ENCODE results near the gene KRTAP6-2. TPM values are rescaled to one million over a fixed set of nuclear protein-coding genes. Genes with fewer than 3 reads are reported as not detected.

The KRTAP6-2 gene
- total and polyA plus RNA-seq, 11 donors: not detected

GRCh38 chr21:30623362-30623761 is 24.7 kb upstream of the KRTAP6-2 start:
- TF ChIP-seq CTCF (IDR thresholded peaks at IDR 0.05): no peak
- no peak for TF ChIP-seq POLR2A (IDR thresholded peaks at IDR 0.05)
- ATAC-seq: no peak
- intact Hi-C loops (cut with DNase I): no loop called here
- no peak overlapping the region for H3K4me3 ChIP-seq
- no peaks in the 10 kb centered on the region for H3K27me3 ChIP-seq
- H3K27ac ChIP-seq: no peak overlapping the region
- H3K4me1 ChIP-seq: no peaks in the 10 kb centered on the region
- DNase-seq: no peak
- H3K36me3 ChIP-seq: no peaks in the 10 kb centered on the region
- H3K9me3 ChIP-seq: peaks cover 0 to 3% (median 0%) of the 10 kb centered on the region in 12 donors
- WGBS, 4 donors: 78 to 88% (median 84%) methylated on average over 3 of the region's 3 CpGs

- H3K9me3 ChIP-seq: peaks cover 0 to 2% (median 0%) of the 10 kb centered on the region in 12 donors
Observed at GRCh38 chr21:30620522-30620921, 21.8 kb upstream of the KRTAP6-2 start, which contains the start of gene KRTAP20-4. KRTAP20-4 (plus strand) TSS chr21:30620627.

GRCh38 chr21:30620080-30620479 is 21.4 kb upstream of the KRTAP6-2 start:
- no peaks in the 10 kb centered on the region for H3K27me3 ChIP-seq
- intact Hi-C loops (cut with DNase I): no loop called here
- no peaks in the 10 kb centered on the region for H3K36me3 ChIP-seq
- no peak for DNase-seq
- TF ChIP-seq POLR2A (IDR thresholded peaks at IDR 0.05): no peak
- TF ChIP-seq CTCF (IDR thresholded peaks at IDR 0.05): no peak
- no peak overlapping the region for H3K4me3 ChIP-seq
- no peak overlapping the region for H3K27ac ChIP-seq
- no peaks in the 10 kb centered on the region for H3K9me3 ChIP-seq
- no peaks in the 10 kb centered on the region for H3K4me1 ChIP-seq
- ATAC-seq: no peak

More at GRCh38 chr21:30620522-30620921, 21.8 kb upstream of the KRTAP6-2 start, which contains the start of gene KRTAP20-4:
- no peak for TF ChIP-seq CTCF (IDR thresholded peaks at IDR 0.05)
- Histone ChIP-seq H3K27ac (no peak within 1 kb of the TSS), H3K4me1 (no peaks in the 10 kb centered on the region), H3K4me3 (no peak within 1 kb of the TSS), H3K27me3 (no peaks in the 10 kb centered on the region), H3K36me3 (no peaks in the 10 kb centered on the region)
- no peak for ATAC-seq
- WGBS, 4 donors: 81 to 86% (median 83%) methylated on average over 3 of the region's 3 CpGs
- no peak for DNase-seq
- intact Hi-C loops (cut with DNase I): no loop called here

GRCh38 chr21:30616125-30616524 is 17.4 kb upstream of the KRTAP6-2 start, which contains the start of gene KRTAP20-1:
KRTAP20-1 (plus strand) TSS chr21:30616425; CDS start chr21:30616455, 30 bp downstream.
- no peak for TF ChIP-seq POLR2A (IDR thresholded peaks at IDR 0.05)
- TF ChIP-seq CTCF (IDR thresholded peaks at IDR 0.05): no peak

More at GRCh38 chr21:30616125-30616524, 17.4 kb upstream of the KRTAP6-2 start, which contains the start of gene KRTAP20-1:
- H3K4me3 ChIP-seq: no peak within 1 kb of the TSS
- intact Hi-C loops (cut with DNase I): no loop called here
- no peak within 1 kb of the TSS for H3K27ac ChIP-seq
- no peaks in the 10 kb centered on the region for H3K4me1 ChIP-seq
- H3K9me3 ChIP-seq: peaks cover 0 to 5% (median 0%) of the 10 kb centered on the region in 12 donors
- DNase-seq (no peak), ATAC-seq (no peak)
- no peaks in the 10 kb centered on the region for H3K27me3 ChIP-seq
- 90 to 97% (median 93%) methylated on average over 2 of the region's 2 CpGs for WGBS, 4 donors
- H3K36me3 ChIP-seq: no peaks in the 10 kb centered on the region
